HEK293T (cell line): ENCODE data around the gene PRELID3B.
"Not testable (repeated sequence)": the region's sequence is repeated elsewhere in the genome, so short reads cannot be mapped to it uniquely, and the experiment has no call there.

ENCODE experiments used
- CTCF ChIA-PET: fragments of 350-600 bp; formaldehyde crosslinking; extraction: SDS; loops from one replicate; lab custom pipeline; 2021; ENCODE audit warnings: antibody characterized with exemption, inconsistent platforms; lab: Yijun Ruan, JAX
- POLR2A ChIA-PET: fragments of 350-600 bp; formaldehyde crosslinking; extraction: SDS; loops from one replicate; lab custom pipeline; 2020; ENCODE audit warnings: antibody characterized with exemption, inconsistent platforms; lab: Yijun Ruan, JAX
- DNase-seq: peaks from one replicate; pipeline ENCODE4 v3.0.0; 2012; ENCODE audit warnings: mixed read lengths; ENCODE audit errors: extremely low spot score
- ARNT ChIP-seq: fragments of 450-650 bp; IDR thresholded peaks from 2 replicates; pipeline ENCODE4 v1.6.1; 2017; ENCODE audit warnings: mild to moderate bottlenecking
- BHLHE40 ChIP-seq: fragments of 450-650 bp; IDR thresholded peaks from 2 replicates; pipeline ENCODE4 v1.6.1; 2016; ENCODE audit warnings: mild to moderate bottlenecking, moderate library complexity, borderline replicate concordance
- CTBP1 ChIP-seq: fragments of 450-650 bp; IDR thresholded peaks from 2 replicates; pipeline ENCODE4 v1.6.1; 2016; ENCODE audit warnings: borderline replicate concordance
- ELF4 ChIP-seq: fragments of 450-650 bp; IDR thresholded peaks from 2 replicates; pipeline ENCODE4 v1.6.1; 2017; ENCODE audit warnings: antibody characterized with exemption
- FOXA1 ChIP-seq: fragments of 450-650 bp; IDR thresholded peaks from 2 replicates; pipeline ENCODE4 v1.6.1; 2016; ENCODE audit warnings: mild to moderate bottlenecking
- FOXK2 ChIP-seq: fragments of 450-650 bp; IDR thresholded peaks from 2 replicates; pipeline ENCODE4 v1.6.1; 2016; ENCODE audit warnings: mild to moderate bottlenecking
- FOXM1 ChIP-seq: fragments of 450-650 bp; IDR thresholded peaks from 2 replicates; pipeline ENCODE4 v1.6.1; 2017; ENCODE audit warnings: mild to moderate bottlenecking, borderline replicate concordance
- HDGF ChIP-seq: fragments of 450-650 bp; IDR thresholded peaks from 2 replicates; pipeline ENCODE4 v1.6.1; 2017; ENCODE audit warnings: antibody characterized with exemption, borderline replicate concordance
- L3MBTL2 ChIP-seq: fragments of 450-650 bp; conservative IDR thresholded peaks from 2 replicates; pipeline ENCODE4 v1.6.1; 2016; ENCODE audit warnings: mild to moderate bottlenecking
- LEF1 ChIP-seq: fragments of 450-650 bp; IDR thresholded peaks from 2 replicates; pipeline ENCODE4 v1.6.1; 2017; ENCODE audit warnings: mild to moderate bottlenecking, borderline replicate concordance
- NFRKB ChIP-seq: fragments of 450-650 bp; IDR thresholded peaks from 2 replicates; pipeline ENCODE4 v1.6.1; 2016; ENCODE audit warnings: mild to moderate bottlenecking, moderate library complexity
- SP1 ChIP-seq: fragments of 450-650 bp; IDR thresholded peaks from 2 replicates; pipeline ENCODE4 v1.6.1; 2017
- SUZ12 ChIP-seq: fragments of 450-650 bp; IDR thresholded peaks from 2 replicates; pipeline ENCODE4 v1.6.1; 2016; ENCODE audit warnings: mild to moderate bottlenecking
- TARDBP ChIP-seq: fragments of 450-650 bp; IDR thresholded peaks from 2 replicates; pipeline ENCODE4 v1.6.1; 2016
- ZNF384 ChIP-seq: fragments of 450-650 bp; IDR thresholded peaks from 2 replicates; pipeline ENCODE4 v1.6.1; 2016
- TF ChIP-seq, protein P1 (sequence below): fragments of 450-650 bp; IDR thresholded peaks from 2 replicates; pipeline ENCODE4 v1.6.1; 2016

Gene PRELID3B

DNA sequence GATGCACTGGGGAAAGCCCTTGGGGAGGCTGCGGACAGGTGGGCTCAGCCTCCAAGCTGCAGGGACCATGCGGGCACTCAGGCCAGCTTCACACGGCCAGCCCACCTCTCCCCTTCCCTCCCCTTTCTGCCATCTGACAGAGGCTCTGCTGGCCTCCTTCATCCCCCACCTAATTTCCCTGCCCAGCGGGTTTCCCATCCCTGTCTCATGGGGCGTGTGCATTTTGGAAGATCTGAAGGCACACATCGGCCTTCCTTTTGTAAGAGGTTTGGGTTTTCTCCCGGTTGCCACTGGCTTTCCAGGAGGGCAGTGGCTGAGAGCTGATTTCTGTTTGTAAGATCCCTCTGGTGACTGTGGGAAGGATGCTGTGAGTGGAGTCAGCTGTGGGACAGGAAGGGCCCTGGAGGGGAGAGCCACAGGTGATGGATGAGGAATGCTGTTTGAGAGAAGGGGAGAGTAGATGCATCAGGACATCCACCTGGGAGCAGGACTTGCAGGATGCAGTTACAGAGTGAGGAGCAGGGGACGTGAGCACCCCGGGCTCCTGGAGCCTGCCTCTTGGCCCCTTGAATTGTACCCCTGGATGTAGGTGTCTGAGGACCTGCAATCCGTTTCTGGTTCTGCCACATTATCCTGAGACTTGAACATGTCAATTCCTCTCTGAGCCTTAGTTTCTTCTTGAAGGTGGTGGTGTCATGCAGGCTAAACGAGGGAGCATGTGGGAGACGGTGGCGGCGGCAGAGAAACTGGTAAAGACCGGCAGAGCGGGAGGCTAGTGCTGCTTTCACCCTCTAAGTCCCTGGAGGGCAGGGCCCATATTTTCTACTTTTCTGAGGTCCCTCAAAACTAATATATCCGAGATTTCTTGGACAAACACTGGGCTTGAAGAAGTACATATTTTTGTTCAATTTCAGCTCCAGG, 29.3 kb downstream of the PRELID3B start:
- TF ChIP-seq BHLHE40 (no peak), ZNF384 (no peak), FOXK2 (no peak)
- POLR2A ChIA-PET, result no interaction called here
- CTCF ChIA-PET, result no interaction called here

DNA sequence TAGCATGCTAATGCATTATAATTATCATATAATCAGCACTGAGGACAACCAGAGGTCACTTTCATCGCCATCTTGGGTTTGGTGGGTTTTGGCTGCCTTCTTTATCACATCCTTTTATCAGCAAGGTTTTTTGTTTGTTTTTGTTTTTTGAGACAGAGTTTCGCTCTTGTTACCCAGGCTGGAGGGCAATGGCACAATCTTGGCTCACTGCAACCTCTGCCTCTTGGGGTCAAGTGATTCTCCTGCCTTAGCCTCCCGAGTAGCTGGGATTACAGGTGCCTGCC, 30.8 kb downstream of the PRELID3B start:
- DNase-seq, POLR2A ChIA-PET, CTCF ChIA-PET: not testable (repeated sequence)

More for the DNA sequence above, 29.3 kb downstream of the PRELID3B start:
- DNase-seq, result no peak

DNA sequence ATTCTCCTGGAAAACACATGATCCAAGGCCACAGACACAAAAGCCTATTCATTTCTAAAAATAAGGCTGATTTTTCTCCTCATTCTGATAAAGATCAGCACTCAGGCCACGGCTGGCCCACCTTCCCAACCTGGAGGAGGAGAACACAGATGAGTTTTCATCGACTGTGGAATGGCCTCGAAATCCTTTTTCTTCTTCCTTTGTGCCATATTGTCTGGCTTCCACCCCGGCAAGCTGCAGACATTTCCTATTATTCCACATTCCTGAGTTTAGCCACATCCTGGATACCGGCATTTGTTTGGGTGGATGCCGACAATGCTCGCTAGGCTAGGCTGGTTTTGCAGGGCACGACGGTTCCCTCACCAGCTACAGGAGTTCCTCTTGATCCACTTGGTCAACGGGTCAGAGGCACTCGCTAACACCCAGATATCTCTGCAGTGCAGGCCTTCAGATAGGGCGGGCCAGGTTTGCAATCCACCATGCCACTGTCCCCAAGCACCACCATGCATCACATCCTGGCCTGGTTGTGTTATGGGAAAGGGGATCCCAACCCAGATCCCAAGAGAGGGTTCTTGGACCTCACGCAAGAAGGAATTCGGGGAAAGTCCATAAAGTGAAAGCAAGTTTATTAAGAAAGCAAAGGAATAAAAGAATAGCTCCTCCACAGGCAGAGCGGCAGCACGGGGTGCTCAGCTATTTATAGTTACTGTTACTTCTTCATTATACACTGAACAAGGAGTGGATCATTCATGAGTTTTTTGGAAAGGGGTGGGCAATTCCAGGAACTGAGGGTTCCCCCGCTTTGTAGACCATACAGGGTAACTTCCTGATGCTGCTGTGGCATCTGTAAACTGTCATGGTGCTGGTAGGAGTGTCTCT, 31.4 kb downstream of the PRELID3B start:
- ChIA-PET POLR2A (no interaction called here), CTCF (interaction anchor here (0.5 kb wide), 1 partner anchor 393 kb away, joined by 3 read pairs; no protein-coding TSS in a partner anchor)
- DNase-seq, result no peak
- TF ChIP-seq L3MBTL2 (no peak), ELF4 (no peak), CTBP1 (no peak), FOXK2 (no peak), FOXA1 (no peak)
- TF ChIP-seq, protein P1, sequence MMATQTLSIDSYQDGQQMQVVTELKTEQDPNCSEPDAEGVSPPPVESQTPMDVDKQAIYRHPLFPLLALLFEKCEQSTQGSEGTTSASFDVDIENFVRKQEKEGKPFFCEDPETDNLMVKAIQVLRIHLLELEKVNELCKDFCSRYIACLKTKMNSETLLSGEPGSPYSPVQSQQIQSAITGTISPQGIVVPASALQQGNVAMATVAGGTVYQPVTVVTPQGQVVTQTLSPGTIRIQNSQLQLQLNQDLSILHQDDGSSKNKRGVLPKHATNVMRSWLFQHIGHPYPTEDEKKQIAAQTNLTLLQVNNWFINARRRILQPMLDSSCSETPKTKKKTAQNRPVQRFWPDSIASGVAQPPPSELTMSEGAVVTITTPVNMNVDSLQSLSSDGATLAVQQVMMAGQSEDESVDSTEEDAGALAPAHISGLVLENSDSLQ, result no peak

GRCh38 chr20:59010321-59010994, 32.1 kb downstream of the PRELID3B start:
- POLR2A ChIA-PET, result interaction anchor here (0.9 kb wide), 1 partner anchor 21 kb away, joined by 3 read pairs; the partner anchor contains the start of gene ATP5F1E
- DNase-seq, result no peak

DNA sequence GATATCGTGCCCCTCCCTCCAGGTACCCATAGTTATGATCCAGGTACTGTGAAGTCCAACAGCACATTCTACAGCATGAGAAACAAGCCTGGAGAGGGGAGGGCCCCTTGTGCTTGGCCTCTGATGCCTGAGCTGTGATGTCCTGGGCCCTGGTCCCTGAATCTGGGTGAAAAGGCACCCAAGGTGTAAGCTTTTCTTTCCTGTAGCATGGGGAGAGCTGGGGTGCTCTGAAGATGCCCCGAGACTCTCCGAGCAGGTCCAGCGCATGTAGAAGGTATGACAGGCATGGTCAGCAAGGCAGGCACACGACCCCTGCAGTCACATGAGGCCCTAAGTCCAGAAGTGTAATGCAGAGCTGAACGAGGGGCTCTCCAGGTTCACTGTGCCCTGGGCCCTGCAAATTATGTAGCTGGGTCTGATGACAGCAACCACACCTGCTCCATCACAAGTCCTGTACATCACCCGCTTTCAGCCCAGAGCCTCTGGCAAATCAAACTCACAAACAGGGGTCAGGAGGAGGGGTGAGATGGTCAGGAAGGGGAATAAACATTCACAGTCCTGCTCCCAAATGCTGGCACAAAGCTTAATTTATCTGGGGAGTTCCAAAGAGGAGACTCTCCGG, 33.8 kb downstream of the PRELID3B start:
- TF ChIP-seq BHLHE40 (no peak), CTBP1 (no peak), FOXA1 (no peak), SUZ12 (no peak), FOXM1 (no peak), L3MBTL2 (no peak), NFRKB (no peak), FOXK2 (no peak), ZNF384 (no peak), ARNT (no peak), TARDBP (no peak), ELF4 (no peak), SP1 (no peak), LEF1 (no peak), HDGF (no peak)
- TF ChIP-seq, protein P1, result no peak
- no peak for DNase-seq
- ChIA-PET POLR2A (interaction anchor here (1.9 kb wide), 1 partner anchor 23 kb away, joined by 10 read pairs; the partner anchor contains the start of gene ATP5F1E), CTCF (interaction anchor here (0.5 kb wide), 1 partner anchor 16 kb away, joined by 3 read pairs; no protein-coding TSS in a partner anchor)

More at GRCh38 chr20:59010321-59010994, 32.1 kb downstream of the PRELID3B start:
- CTCF ChIA-PET, result interaction anchor here (0.5 kb wide), 1 partner anchor 392 kb away, joined by 3 read pairs; no protein-coding TSS in a partner anchor
- TF ChIP-seq TARDBP, result no peak

GRCh38 chr20:59007665-59008511, 34.7 kb downstream of the PRELID3B start:
- ChIA-PET CTCF (no interaction called here), POLR2A (interaction anchor here (1.9 kb wide), 1 partner anchor 24 kb away, joined by 10 read pairs; the partner anchor contains the start of gene ATP5F1E)
- no peak for TF ChIP-seq ARNT
- no peak for TF ChIP-seq TARDBP
- TF ChIP-seq FOXA1, result no peak
- TF ChIP-seq LEF1, result no peak
- TF ChIP-seq, protein P1, result no peak
- no peak for TF ChIP-seq ELF4
- DNase-seq, result no peak
